GM10847 (cell line): ENCODE results near the gene ASRGL1.

Experiments used
- POLR2A ChIP-seq: IDR thresholded peaks from 2 replicates; pipeline ENCODE4 v1.6.1; 2011; ENCODE audit not compliant: insufficient read length; ENCODE audit errors: extremely low read depth

The ASRGL1 gene

GRCh38 chr11:62431171-62431901 lies 94.1 kb downstream of the ASRGL1 start:
- no peak for TF ChIP-seq POLR2A

DNA sequence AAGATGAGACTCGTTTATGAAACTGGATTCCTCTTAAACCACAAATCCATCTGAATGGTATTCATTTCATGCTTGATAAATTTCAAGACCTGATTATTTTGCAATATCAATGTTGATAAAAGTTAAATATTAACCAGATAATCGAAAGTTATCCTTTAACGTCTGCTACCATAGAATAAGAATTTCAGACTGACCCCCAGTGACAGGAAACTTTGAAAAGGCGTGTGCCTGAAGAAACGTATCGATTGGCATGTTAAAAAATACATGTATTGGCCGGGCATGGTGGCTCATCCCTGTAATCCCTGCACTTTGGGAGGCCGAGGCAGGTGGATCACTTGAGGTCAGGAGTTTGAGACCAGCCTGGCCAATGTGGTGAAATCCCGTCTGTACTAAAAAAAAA lies 95.4 kb downstream of the ASRGL1 start:
- TF ChIP-seq POLR2A: no peak

DNA sequence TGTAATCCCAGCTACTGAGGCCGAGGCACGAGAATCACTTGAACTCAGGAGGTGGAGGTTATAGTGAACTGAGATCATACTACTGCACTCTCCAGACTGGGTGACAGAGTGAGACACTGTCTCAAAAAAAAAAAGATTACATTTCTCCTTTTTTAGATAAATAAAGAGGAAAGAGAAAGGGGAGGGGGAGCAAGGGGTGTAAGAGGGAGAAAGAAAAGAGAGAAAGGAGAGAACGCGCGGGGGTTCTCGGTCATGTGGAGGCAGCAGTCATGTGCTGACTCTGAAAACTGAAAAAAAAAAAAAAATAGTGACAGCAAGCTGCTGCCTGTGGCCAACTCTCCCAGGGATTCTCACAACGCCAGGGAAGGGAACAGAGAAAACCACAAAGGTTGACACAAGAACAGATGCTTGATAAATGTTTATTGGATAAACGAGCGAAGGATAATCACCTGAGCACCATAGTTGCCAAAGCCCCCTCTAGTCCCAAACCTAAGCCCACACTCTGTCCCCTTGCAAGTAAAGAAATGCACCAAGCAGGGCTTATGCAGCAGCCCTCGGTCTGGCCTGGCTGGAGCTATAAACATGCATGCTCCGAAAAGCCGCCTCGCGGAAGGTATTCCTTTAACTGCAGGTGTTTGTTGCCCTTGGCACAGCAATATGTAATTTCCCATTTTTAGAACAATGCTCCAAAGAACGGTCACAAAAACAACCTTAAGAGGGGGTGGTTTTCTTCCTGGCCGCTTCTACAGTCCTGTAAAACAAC lies 96.1 kb downstream of the ASRGL1 start:
- no peak for TF ChIP-seq POLR2A

- no peak for TF ChIP-seq POLR2A
These were observed 96.6 kb downstream of the ASRGL1 start for GRCh38 chr11:62433904-62434276.

GRCh38 chr11:62435846-62436660 lies 98.8 kb downstream of the ASRGL1 start:
- no peak for TF ChIP-seq POLR2A

GRCh38 chr11:62437616-62438015 lies 100.4 kb downstream of the ASRGL1 start:
- TF ChIP-seq POLR2A: no peak

DNA sequence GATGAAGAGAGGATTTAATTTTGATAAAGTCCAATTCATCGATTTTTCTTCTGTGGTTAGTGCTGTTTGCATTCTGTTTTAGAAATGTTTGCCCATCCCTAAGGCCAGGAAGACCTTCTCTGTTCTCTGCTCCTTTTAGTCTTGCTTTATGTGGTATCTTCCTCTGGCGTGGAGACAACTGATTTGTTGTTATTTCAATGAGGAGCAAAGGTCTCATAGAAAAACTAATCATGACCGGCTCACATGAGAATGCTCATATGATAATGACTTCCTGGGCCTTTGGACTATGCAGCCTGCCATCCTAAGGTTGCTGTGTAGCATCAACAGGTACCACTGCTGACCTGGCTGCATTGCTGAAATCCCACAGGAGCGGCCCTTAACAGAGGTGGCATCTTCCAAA lies 101.4 kb downstream of the ASRGL1 start:
- TF ChIP-seq POLR2A: no peak

DNA sequence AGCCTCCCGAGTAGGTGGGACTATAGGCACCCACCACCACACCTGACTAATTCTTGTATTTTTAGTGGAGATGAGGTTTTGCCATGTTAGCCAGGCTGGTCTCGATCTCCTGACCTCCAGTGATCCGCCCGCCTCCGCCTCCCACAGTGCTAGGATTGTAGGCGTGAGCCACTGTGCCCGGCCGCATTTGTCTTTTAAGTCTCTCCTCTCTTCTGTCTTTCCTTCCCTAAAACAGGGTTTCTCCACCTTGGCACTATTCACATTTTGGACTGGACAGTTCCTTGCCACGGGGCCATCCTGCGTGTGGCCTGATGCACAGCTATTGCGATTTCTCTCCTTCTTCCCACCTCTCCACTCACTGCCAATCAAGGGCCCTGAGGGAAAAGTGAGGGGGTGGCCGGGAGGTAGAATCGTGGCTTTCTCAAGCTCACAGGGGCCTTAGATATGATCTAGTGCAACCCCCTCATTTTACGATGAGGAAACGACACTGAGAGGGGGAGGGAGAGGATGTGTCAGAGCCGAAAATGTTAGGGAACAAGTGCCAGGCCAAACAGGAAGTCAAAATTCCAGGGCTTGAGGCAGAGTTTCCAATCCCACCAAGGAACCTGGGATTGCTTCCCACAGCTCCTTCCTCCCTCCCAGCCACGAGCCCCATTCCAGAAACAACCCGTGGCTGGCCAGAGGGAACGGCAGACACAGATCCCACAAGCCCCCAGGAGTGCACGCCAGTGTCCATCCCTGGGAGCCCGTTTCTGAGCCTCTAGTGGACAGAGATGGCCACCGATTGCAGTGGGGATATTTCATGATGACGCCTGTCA lies 102.7 kb downstream of the ASRGL1 start:
- TF ChIP-seq POLR2A: no peak
